ENCODE measurements around the gene GNPAT.
"Not testable (repeated sequence)": the region's sequence is repeated elsewhere in the genome, so short reads cannot be mapped to it uniquely, and the experiment has no call there.

Gene GNPAT

DNA sequence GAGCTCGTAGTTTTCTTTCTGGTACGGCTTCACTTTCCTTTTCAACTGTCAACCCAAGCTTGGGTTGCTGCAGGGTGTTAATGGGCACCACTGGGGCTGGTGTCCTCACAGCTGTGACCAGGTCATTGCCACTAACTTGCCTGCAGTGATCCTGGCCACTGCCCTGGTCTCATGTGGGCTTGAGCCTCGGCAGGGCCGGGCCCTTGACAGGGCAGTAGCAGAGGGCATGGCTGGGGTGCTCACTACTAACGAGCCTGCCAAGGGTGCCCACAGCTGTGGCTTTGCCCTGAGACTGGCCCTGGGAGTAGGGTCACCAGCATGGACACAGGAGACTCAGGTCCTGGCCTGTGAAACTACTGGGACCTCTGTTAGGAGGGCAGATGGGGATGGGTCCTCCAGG is 31.5 kb upstream of the GNPAT start:
- TF ChIP-seq, protein P1, sequence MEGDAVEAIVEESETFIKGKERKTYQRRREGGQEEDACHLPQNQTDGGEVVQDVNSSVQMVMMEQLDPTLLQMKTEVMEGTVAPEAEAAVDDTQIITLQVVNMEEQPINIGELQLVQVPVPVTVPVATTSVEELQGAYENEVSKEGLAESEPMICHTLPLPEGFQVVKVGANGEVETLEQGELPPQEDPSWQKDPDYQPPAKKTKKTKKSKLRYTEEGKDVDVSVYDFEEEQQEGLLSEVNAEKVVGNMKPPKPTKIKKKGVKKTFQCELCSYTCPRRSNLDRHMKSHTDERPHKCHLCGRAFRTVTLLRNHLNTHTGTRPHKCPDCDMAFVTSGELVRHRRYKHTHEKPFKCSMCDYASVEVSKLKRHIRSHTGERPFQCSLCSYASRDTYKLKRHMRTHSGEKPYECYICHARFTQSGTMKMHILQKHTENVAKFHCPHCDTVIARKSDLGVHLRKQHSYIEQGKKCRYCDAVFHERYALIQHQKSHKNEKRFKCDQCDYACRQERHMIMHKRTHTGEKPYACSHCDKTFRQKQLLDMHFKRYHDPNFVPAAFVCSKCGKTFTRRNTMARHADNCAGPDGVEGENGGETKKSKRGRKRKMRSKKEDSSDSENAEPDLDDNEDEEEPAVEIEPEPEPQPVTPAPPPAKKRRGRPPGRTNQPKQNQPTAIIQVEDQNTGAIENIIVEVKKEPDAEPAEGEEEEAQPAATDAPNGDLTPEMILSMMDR (IDR thresholded peaks at IDR 0.05; ENCODE audit: insufficient read depth, low read length, poor library complexity, severe bottlenecking), result no peak

DNA sequence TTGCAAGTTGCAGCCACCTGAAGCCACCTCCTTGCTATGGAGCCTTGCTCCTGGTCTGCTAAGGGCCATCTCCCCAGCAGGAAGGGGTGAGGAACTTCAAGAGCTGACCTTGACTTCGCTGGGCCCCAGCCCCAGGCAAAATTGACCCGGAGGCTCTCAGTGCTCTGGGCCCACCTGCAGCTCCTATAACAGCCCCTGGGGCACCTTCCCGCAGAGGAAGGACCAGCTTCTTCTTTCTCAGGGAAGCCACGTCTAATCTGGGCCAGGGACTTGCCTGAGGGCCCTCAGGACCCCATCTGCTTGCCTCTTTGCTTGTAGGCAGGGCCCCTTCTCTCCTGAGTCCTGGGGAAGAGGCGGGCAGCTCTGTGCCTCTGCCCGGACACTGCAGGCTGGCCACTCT is 30.9 kb upstream of the GNPAT start:
- Histone ChIP-seq H3K36me3 (ENCODE audit: control insufficient read depth, insufficient read depth, low read length) (no peaks in the 10 kb centered on the region), H3K27me3 (replicated peaks; ENCODE audit: control insufficient read depth, insufficient read depth, low read length) (no peaks in the 10 kb centered on the region), H3K4me3 (replicated peaks; ENCODE audit: low read depth, low read length) (no peak overlapping the region)
- TF ChIP-seq, protein P1 (IDR thresholded peaks at IDR 0.05; ENCODE audit: insufficient read depth, low read length, poor library complexity, severe bottlenecking), result no peak
- DNase-seq (ENCODE audit: extremely low read depth, insufficient read length), result no peak

More for the DNA sequence above, 31.5 kb upstream of the GNPAT start:
- H3K4me3 ChIP-seq (replicated peaks; ENCODE audit: low read depth, low read length), result no peak overlapping the region
- no peaks in the 10 kb centered on the region for H3K36me3 ChIP-seq (ENCODE audit: control insufficient read depth, insufficient read depth, low read length)
- no peaks in the 10 kb centered on the region for H3K27me3 ChIP-seq (replicated peaks; ENCODE audit: control insufficient read depth, insufficient read depth, low read length)
- no peak for DNase-seq (ENCODE audit: extremely low read depth, insufficient read length)

DNA sequence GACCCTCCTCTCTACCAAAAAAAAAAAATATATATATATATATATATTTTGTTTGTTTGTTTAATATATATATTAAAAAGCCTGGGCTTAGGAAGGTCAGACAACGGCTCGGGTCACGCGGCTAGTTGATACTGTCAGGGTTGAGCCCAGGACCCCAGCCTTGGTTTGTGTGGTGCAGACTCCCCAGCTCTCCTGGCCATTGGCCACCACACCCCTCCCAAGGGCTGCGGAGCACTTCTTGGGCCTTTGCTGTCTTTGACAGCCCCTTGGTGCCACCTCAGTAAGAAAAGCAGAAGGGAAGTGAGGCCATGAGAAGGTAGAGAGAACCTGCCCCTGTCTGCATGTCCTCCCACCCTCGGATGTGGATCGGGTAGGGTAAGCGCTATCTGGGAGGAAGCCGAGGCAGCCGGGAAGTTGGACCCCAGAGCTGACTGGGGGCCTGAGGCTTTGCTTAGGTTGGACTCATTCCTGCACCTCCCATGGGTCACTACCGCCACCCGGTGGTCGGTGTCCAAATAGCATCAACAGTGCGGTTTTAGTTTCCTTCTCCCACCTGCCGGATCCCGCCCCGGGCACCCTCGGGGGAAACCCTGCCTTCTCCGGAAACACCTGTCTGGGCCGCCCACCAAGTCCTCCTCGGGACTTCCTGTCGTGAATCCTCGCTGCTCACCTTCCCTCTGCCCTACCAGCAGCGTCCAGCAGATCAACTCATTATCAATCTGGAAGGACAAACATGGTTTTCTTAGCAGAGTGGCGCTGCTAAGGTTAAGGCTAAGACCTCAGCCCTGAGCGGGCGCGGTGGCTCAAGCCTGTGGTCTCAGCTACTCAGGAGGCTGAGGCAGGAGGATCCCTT is 29.8 kb upstream of the GNPAT start:
- Histone ChIP-seq H3K27me3 (replicated peaks; ENCODE audit: control insufficient read depth, insufficient read depth, low read length) (no peaks in the 10 kb centered on the region), H3K36me3 (ENCODE audit: control insufficient read depth, insufficient read depth, low read length) (no peaks in the 10 kb centered on the region), H3K4me3 (replicated peaks; ENCODE audit: low read depth, low read length) (peak overlapping the region; percentile 57)
- DNase-seq (ENCODE audit: extremely low read depth, insufficient read length), result peak; percentile 87
- TF ChIP-seq, protein P1 (IDR thresholded peaks at IDR 0.05; ENCODE audit: insufficient read depth, low read length, poor library complexity, severe bottlenecking), result peak; percentile 88

DNA sequence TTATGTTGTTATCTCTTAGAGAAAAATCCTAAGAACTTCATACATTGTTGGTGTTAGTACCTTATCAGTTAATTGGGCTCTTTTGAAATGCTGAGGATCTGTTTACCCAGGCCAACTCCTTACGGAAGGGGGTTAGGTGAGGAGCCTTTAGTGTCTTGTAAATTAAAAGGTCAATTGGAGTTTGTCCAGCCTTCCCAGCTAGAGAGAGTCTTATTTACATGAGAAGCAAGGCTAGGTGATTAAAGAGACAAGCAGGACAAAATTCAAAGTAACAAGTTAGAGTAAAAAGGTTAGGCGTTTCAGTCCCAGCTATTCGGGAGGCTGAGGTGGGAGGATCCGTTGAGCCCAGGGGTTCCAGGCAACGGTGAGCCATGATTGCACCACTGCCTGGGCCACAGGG is 28.7 kb upstream of the GNPAT start:
- H3K36me3 ChIP-seq (ENCODE audit: control insufficient read depth, insufficient read depth, low read length); H3K27me3 ChIP-seq (replicated peaks; ENCODE audit: control insufficient read depth, insufficient read depth, low read length); H3K4me3 ChIP-seq (replicated peaks; ENCODE audit: low read depth, low read length); DNase-seq (ENCODE audit: extremely low read depth, insufficient read length): not testable (repeated sequence)

DNA sequence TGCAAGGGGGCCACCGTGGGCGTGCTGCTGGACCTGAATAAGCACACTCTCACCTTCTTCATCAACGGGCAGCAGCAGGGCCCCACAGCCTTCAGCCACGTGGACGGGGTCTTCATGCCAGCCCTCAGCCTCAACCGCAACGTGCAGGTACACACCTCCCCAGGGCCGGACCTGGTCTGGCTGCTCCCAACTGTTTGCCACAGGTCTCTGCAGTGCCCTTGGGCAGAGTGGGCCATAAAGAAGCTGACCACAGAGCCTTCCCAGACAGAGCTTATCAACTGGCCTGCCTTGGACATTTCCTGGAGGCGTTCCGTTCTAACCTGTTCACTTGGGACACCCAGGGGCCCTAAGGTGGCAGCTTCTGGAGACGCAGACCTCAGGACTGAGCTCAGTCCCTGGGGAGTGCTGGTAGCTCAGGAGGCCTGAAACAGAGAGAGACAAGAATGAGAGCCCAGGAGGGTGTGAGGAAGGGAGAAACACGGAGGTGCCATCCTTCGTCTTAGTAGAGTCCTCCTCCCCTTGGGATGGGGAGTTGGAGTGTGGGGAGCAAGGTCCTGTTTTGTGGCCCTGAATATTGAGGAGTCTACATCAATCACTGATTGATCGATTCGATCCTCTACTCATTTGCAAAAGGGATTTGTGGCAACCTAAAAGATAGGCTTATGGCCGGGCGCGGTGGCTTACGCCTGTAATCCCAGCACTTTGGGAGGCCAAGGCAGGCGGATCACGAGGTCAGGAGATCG is 27.0 kb upstream of the GNPAT start:
- Histone ChIP-seq H3K36me3 (ENCODE audit: control insufficient read depth, insufficient read depth, low read length) (no peaks in the 10 kb centered on the region), H3K27me3 (replicated peaks; ENCODE audit: control insufficient read depth, insufficient read depth, low read length) (no peaks in the 10 kb centered on the region), H3K4me3 (replicated peaks; ENCODE audit: low read depth, low read length) (no peak overlapping the region)
- TF ChIP-seq, protein P1 (IDR thresholded peaks at IDR 0.05; ENCODE audit: insufficient read depth, low read length, poor library complexity, severe bottlenecking), result no peak
- DNase-seq (ENCODE audit: extremely low read depth, insufficient read length), result no peak
